Metanephros (tissue), 1 donor: ENCODE measurements around the gene GSTM5. TPM values are rescaled to one million over a fixed set of nuclear protein-coding genes. Genes with fewer than 3 reads are reported as not detected.

Experiments
- total RNA-seq: library from RNA; depleted of rRNA; stranded (reverse); fragments of >200 nt; gene quantifications from one replicate; pipeline ENCODE4 v1.2.3, GENCODE V29; 2014

GSTM5 gene
- 16.5 TPM for total RNA-seq

DNA sequence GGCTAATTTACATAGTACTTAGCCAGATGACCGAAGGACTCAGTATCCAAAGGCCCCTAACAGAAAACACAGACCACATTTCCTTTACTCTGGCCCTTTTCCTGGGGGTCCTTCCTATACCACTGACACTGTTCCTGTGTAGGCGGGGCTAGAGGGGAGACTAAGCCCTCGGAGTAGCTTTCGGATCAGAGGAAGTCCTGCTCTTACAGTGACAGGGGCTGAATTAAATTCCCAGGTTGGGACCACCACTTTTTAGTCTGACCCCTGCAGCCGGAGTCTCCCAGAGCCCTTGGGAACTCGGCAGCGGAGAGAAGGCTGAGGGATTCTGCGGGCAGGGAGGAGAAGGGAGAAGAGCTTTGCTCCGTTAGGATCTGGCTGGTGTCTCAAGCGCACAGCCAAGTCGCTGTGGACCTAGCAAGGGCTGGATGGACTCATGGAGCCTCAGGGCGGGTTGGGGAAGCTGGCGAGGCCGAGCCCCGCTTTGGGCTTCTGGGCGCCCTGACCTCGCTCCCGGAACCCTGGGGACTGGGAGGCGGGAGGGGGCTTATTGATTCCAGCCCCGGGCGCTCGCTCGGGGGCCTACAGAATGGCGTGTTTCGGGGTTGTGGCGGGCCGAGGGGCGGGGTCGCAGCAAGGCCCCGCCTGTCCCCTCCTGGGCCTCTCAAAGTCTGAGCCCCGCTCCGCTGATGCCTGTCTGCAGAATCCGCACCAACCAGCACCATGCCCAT, at the start of gene GSTM5:
GSTM5 (plus strand) TSS at position 659 of the 728 bp plus-strand sequence; CDS start at position 721, 62 bp downstream.

DNA sequence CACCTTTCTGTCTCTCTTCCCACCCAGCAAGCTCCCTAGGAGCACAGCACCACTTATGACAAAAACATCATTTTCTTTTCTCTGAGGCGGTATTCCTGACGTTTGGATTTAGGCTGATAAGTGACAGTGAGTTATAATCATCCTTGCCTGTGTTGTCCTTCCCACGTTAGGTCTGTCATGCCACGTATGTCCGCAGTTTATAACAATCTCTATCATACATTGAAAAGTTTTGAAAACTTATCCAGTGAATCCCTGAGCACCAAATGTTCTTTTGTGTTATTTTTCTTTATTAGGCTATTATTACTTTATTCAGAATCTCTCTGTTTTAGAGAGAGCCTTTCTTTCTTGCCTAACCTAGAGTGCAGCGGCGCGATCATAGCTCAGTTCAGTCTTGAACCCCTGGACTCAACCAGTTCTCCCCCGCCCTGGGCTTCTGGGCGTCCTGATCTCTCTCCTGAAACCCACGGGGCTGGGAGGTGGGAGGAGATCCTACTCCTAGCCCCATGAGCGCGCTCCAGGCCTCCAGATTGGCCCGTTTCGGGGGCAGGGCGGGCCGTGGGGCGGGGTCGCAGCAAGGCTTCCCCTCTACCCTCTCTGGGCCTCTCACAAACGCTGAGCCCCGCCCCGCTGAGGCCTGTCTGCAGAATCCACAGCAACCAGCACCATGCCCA, 44.5 kb upstream of the GSTM5 start, which contains the start of gene GSTM2:
GSTM2 (plus strand) TSS at position 606 of the 671 bp plus-strand sequence; CDS start at position 665, 59 bp downstream.

DNA sequence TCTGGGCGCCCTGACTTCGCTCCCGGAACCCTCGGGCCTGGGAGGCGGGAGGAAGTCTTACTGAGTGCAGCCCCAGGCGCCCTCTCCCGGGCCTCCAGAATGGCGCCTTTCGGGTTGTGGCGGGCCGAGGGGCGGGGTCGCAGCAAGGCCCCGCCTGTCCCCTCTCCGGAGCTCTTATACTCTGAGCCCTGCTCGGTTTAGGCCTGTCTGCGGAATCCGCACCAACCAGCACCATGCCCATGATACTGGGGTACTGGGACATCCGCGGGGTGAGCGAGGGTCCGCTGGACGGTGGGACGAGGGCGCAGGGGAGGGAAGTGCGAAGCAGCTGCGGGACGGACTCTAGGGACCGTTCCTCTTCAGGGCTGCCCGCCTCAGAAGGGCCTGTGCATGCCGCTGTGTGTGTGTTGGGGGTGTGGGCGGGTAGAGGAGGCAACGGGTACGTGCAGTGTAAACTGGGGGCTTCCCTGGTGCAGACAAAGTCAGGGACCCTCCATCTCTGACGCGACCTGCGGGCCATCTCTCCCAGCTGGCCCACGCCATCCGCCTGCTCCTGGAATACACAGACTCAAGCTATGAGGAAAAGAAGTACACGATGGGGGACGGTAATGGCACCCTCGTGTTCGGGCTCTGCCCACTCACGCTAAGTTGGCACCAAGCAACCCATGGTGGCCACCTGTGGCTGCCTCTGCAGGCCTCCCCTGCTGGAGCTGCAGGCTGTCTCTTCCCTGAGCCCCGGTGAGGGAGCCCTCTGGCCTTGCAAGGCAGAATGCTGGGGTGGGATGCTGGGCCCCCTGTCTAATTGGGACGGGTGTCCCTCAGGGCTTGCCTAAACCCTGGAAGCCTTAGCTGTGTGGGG, 24.2 kb upstream of the GSTM5 start, which contains the start of gene GSTM1:
GSTM1 (plus strand) TSS at position 177 of the 859 bp plus-strand sequence; CDS start at position 234, 57 bp downstream.

DNA sequence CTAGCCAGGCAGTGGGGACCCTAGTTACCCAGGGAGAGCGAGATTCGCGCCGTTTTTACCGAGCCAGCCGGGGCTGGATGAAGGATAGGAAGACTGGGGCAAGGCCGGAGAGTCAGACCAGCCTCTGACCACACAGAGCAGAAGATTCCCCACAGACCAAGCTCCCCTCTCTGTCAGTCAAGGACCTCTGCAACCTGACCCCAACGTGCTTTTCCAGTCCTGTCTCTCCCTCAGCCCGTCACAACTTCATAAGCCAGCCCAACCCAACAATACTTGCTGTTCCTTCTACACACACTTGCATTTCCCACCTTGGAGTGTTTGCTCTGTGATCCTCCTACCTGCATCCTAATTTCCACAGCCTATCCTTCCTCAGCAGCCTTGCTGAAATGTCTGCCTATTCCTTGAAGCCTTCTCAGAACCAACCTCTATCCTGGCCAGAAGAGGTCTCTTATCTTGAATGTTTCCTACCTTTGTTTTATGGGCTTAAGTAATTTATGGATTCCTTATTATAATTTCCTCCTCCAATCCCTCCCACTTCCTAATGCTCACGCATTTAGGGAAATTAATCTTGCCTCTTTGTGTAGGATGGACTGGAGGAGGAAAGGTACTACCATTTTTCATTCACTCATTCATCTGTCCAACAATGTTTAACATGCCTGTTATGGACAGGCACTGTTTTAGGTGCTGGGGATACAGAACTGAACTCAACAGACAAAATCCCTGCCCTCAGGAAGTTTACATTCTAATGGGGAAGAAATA, 28.7 kb downstream of the GSTM5 start, which contains the start of gene GSTM3:
GSTM3 (minus strand) TSS at position 424 of the 759 bp plus-strand sequence. CDS start 751 bp downstream, outside the sequence.

DNA sequence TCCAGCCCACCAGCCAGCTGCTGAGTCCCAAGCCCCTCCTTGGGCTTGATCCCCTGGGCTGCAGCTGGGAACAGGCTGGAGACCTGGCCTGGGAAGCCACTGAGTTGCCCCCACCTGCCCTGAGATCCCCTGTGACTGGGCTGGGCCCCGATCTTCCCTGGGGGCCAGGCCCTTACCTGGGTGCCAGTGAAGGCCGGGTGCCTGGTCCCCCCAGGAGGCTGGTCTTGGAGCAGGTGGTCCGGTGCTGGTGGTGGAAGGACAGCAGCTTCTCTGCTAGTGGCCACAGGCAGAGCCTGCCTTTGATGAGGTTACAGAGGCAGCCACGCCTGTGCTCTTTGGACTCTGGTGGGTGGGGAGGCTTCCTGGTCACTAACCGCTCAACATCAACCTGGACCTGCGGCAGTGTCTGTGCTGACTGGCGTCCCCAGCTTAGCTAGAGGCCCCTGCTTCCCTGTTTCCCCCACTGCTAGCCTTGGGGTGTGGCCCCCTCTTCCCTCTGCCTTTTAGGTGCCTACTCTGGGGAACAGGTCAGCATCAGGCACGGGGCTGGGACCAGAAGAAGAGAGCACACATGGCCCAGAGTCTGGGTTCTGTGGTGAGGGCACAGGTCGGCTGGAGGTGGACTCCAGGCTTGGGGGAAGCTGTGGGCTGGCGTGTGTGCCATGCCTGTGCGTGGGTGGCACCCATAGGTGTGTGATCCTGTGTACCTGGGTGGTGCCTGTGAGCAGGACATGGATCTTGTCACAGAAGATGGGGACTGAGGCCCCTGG, 51.8 kb downstream of the GSTM5 start, which contains the start of gene EPS8L3:
EPS8L3 (minus strand) TSS at position 278 of the 770 bp plus-strand sequence. CDS start 2,174 bp downstream, outside the sequence.

Other genes starting within 250 kb of the GSTM5 start
- 25.6 TPM for gene SYPL2, start 245.7 kb upstream of the GSTM5 start, total RNA-seq
- 6.0 TPM for gene ATXN7L2, start 228.3 kb upstream of the GSTM5 start, total RNA-seq
- gene CYB561D1, start 218.2 kb upstream of the GSTM5 start, total RNA-seq = 6.3 TPM
- gene AMIGO1, start 202.5 kb upstream of the GSTM5 start, total RNA-seq = 7.6 TPM
- 0.35 TPM for gene GPR61, start 172.4 kb upstream of the GSTM5 start, total RNA-seq
- 8.3 TPM for gene GNAI3, start 163.6 kb upstream of the GSTM5 start, total RNA-seq
- not detected for gene GNAT2, start 92.6 kb upstream of the GSTM5 start, total RNA-seq
- gene AMPD2, start 92.4 kb upstream of the GSTM5 start, total RNA-seq = 66.7 TPM
- 33.1 TPM for gene GSTM4, start 56.2 kb upstream of the GSTM5 start, total RNA-seq
- gene GSTM2, start 44.2 kb upstream of the GSTM5 start, total RNA-seq = 102 TPM
- not detected for gene GSTM1, start 24.4 kb upstream of the GSTM5 start, total RNA-seq
- gene GSTM3, start 28.8 kb downstream of the GSTM5 start, total RNA-seq = 175 TPM
- 0.41 TPM for gene EPS8L3, start 51.7 kb downstream of the GSTM5 start, total RNA-seq
- 20.1 TPM for gene CSF1, start 198.6 kb downstream of the GSTM5 start, total RNA-seq